GM19452 (cell line): ENCODE measurements around the gene VASN.
"Not testable (repeated sequence)": the region's sequence is repeated elsewhere in the genome, so short reads cannot be mapped to it uniquely, and the experiment has no call there.

Experiments
- ATAC-seq: cut with Tn5 transposase; IDR thresholded peaks from one replicate; pipeline ENCODE4 v1.9.1; 2021; ENCODE audit not compliant: unreplicated experiment

The VASN gene

DNA sequence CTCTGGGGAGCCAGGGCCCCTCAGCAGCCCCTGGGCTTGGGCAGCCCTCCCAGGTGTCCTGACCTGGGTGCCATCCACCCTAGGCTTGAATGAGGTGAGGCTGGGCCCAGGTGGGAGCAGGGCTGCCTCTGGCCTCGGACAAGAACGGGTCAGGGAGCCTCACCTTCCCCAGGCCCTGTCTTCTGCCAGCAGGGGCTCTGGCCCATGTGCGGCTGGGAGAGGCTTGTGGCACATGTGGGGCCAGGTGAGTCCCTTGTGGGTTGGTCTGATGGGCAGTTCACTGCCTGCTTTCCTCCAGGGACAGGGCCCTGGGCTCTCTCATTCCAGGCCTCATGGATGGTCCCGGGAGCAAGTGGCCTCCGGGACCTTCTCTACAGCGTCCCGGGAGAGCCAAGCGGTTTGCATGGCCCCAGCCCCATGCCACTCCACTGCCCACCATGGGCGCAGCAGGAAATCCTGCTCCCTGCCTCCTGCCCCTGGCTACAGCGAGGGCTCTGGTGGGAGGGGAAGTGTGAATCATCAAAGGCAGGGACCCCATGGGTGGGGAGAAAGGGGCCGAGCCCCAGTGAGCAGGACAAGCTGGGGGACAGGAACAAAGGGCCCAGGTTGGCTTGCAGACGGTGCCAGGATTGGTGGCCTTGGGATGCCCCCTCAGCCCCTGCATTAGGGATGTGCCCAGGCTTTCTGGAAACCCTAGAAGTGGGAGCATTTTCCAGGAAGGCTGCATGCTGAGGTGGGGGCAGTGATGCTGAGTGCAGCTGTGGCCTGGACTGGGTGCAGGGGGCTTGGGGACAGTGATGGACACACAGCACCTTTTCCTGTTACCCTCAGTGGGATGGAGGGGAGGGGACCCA is 12.2 kb downstream of the VASN start:
- ATAC-seq = no peak

GRCh38 chr16:4384509-4384942 is 12.9 kb downstream of the VASN start:
- ATAC-seq = no peak

DNA sequence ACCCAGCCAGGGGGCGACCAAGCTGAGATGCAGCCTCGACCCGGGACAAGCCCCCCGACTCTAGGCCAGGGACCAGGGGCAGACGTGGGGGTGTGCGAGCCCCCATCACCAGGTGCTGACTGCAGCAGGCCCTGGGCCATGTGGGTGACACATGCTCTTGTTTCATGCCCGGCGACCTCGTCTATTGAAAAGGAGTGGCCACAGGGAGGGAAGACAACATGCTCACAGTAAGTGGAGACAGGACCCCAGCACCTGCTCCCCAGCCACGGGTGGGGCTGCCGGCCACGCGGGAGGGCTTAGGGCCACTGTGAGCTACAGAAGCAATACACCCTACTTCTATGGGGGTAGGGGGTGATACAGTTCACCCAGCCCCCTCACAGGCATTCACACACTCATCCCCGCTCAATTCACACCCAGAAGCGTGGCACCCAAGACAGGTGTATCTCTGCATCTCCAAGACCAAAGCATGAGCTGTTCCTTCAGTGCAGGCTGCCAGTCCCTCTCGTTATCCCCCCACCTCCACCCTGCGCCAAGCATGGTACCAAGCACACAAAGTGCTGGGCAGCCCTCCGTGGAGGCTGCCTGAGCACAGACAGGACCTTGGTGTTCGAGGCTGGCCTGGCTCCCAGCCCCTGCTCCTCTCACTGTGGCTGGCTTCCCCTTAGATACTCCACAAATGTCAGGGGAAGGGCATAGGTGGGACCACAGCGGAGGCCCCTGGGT is 13.6 kb downstream of the VASN start:
- no peak for ATAC-seq

- ATAC-seq = no peak
Measured at GRCh38 chr16:4385789-4386450, 14.3 kb downstream of the VASN start.

GRCh38 chr16:4386451-4386805 is 14.8 kb downstream of the VASN start:
- ATAC-seq = no peak

DNA sequence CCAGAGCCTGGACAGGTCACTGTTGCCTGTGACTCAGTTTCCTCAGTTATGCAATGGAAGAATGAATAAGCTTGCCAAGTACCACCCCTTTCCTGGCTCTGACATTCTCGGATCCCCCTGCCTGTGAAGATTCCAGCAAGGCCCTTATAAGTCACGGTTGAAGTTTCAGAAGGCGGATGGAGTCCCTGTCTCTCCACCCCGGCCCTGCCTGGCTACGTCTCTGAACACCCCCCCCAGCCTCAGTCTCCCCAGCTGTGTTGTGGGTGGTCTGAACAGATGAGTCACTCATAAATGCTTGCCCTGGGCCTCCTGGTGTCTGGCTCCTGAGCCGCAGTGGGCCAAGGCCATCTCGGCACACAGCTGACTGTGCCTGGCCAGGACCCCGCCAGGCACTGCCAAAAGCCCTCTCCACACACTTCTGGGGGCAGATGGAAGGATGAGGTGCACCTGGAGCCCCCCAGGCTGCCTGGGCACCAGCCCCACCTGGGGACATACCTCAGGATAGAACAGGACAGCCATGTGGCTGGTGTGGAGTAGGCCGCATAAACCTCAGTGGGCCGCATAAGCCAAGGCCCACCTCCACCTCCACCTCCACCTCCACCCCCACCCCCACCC is 15.4 kb downstream of the VASN start:
- no peak for ATAC-seq

- ATAC-seq = no peak
Measured at GRCh38 chr16:4387781-4388180, 16.1 kb downstream of the VASN start.

- ATAC-seq = no peak
Measured at GRCh38 chr16:4388271-4389021, 16.8 kb downstream of the VASN start.

DNA sequence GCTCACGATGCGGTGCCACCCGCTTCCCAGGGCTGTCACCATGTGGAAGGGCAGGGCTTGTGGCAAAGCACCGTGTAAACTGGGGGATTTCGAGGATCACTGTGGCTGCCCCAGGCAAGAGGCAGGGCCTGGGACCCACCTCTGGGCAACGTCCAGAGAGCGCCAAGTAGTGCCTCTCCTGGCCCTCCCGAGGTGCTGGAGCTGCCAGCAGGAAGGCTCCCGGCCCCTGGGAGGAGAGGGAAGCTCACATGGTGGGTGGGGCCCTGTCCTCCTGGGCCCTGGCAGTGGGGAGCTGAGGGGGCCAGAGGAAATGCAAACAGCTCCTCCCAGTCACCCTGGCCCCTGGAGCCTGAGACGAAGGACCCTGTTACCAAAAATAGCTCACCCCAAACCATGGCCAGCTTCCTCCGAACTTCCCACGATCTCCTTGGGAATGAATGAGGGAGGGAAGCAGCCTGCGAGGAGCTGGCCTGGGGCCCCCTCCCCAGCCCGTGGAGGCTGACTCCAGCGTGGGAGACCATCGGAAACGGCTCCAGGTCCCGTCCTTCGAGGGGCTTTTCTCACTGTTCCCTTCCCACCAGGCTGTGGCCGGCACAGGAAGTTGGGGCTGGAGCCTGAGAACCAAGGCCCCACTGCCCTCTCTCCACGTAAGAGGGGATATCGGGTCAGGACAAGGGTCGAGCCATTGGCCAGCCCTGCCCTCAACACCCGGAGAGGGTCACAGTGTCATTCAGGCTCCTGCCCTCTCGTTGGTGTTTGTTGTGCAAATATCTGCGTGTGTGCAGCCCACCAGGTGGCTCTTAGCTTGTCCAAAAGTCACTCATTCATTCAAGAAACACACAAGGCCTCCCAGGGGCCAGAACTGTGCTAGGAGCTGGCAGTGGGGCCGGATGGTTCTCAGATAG is 17.7 kb downstream of the VASN start:
- ATAC-seq = no peak

DNA sequence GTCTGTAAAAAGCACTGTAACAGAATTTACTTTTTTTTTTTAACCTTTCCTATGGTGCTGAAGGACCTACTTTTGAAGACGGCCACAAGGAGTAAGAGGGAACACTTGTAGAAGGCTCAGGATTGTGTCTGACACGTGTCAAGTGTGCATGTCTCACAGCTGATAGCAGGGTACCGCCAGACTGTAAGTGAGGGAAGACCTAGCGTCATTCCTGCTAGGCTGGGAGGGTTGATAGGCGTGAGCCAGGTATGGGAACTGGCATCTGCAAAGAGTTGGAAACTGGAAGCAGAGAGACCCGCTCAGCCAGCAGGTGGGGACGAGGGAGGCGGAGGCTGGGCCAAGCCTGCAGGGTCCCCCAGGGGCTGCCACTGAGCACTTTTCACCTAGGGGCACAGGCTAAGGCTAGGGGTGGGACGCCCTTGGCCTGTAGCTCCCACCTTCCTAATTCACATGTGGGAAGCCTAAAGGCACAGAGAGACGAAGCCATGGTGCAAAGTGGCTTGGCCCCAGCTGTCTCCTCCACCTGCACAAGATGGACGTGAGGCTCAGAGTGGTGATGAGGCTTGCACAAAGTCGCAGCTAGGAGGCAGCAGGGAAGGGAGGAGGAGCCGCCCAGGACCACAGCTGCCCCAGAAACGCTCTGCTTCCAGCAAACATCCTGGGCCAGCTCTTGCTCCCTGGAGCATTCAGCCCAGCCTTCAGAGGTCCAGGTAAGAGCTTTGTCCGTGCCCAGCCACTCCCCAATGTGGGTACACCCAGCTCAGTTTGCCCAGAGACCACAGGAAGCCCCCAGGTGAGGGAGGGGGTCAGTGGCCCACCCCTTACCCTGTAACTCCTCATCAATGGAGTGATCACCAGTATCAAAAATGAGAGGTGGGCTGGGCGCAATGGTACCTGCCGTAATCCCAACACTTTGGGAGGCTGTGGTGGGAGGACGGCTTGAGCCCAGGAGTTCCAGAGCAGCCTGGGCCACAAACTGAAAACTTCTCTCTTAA is 18.9 kb downstream of the VASN start:
- ATAC-seq = no peak

DNA sequence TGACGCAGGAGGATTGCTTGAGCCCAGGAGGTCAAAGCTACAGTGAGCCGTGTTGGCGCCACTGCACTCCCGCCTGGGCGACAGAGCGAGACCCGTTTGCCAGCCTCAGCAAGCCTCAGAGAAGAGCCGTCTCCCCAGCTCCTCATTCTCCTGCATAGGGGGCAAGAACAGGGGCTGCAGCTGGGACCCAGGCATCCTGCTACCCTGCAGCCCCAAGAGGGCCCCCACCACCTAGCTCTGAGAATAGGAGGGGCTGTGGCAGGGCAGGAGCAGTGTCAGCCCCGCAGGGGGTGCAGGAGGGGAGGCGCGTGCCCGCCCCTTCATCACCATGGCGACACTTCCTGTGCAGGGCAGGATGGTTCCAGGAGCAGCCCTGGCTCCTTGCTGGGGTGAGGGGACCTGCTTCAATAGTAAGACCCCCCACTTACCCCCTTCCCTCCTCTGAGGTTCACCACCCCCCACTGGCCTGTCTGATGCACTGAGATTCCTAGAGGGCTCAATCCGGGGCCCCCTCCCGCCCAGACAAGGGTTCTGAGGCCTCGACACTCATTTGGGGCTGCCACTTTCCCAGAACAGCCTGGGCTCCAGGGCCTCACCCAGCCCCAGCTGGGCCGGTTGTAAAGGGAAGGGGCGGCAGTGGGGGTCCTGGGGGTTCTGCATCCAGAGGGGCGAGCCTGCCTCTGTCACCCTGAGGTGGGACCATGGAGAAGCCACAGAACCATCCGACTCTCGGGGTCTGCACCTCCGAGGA is 20.2 kb downstream of the VASN start:
- no peak for ATAC-seq

DNA sequence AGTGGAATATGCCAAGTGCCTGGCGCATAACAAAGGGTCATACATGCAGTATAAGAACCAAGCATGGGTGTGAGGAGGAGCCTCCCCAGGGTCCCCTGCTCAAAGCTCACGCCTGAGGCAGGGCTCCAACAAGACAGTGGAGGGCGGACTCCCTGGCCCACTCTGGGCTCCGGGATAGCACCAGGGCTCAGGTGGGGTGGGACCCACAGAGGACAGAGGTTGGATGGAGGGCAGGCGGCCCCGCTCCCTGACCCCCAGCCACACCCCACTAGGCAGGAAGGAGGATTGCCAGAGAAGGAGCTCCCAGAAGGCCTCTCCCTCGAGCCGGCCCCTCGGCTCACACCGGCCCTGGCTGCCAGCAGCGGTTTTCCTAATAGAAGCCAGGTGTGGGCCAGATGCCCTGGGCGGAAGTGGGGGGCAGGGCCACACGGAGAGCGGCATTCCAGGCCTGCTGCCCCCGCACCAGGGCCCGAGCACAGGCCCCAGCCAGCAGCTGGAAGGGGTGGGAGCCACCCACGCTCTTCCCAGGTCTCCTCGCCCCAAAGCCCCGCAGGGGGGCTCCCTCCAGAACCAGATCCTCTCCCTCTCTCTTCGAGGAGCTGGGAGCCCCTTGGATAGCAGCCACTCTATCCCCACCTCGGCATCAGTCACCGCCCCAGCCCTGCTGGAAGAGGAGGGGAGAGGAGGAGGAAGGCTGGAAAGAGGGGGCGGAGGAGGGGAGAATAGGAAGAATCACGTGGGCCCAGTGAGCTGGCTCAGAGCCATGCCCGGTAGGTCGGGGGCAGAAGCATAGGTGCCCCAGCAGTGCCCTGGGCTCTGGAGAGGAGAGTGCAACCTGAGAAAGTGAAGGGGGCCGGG is 21.0 kb downstream of the VASN start:
- no peak for ATAC-seq

- no peak for ATAC-seq
Measured at GRCh38 chr16:4393240-4393600, 21.6 kb downstream of the VASN start.

DNA sequence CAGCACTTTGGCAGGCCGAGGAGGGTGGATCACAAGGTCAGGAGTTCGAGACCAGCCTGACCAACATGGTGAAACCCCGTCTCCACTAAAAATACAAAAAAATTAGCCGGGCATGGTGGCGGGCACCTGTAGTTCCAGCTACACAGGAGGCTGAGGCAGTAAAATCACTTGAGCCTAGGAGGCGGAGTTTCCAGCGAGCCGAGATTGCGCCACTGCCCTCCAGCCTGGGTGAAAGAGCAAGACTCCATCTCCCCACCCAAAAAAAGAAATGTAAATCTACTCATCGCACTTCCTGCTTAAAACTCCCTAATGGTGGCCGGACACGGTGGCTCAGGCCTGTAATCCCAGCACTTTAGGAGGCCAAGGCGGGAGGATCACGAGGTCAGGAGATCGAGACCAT is 22.2 kb downstream of the VASN start:
- not testable (repeated sequence) for ATAC-seq

DNA sequence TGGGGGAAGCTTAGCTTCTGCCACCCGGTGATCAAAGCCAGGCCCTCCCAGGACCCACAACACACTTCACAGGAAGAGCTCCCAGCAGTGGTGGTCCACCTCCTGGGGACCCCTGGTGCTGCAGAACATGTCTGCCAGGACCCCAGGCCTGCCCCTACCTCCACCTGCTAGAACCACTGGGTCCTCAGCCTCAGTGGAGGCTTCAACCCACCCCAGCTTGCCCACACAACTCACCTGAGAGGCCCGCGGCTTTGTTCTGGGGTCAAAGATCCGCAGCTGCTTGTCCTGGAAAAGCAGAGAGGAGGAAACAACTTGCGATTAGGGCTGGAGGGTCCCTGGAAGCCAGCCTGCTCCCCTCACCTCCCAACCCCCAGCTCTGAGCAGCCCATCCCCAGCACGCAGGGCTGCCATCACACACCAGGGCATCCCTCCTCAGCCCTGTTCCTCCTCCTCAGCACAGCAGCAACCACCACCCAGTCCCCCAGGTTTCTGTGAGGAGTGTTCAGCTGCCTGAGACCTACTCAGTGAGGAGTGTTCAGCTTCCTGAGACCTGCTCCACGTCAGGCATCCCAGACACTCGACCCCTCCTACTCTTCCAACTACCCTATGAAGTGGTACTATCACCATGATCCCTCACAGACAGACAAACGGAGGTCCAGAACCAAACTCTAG is 23.5 kb downstream of the VASN start:
- no peak for ATAC-seq

DNA sequence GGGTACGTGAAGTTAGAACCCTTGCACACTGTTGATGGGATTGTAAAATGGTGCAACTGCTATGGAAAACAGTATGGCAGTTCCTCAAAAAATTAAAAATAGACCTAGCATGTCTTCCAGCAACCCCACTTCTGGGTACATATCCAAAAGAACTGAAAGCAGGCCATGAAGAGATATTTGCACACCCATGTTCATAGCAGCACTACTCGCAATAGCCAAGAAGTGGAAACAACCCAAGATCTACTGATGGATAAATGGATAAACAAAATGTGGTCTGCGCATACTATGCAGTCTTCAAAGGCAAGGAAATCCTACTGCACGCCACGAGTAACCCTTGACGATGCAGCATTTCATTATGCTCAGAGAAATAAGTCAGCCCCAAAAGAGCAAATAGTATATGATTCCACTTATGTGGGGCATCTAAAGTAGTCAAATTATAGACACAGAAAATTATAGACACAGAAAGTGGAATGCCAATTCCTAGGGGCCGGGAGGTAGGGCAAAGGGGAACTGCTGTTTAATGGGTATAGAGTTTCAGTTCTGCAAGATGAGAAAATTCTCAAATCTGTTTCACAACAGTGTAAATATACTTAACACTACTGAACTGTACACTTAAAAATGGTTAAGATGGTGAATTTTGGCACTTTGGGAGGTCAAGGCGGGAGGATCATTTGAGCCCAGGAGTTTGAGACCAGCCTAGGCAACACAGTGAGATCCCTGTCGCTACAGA is 27.5 kb downstream of the VASN start:
- ATAC-seq = no peak
